Activated T-cell treated with anti-CD3 and anti-CD28 coated beads for 4 hours (primary cell): ENCODE data around the gene HOXA6.

Experiments used
- DNase-seq: peaks from one replicate; pipeline ENCODE4 v3.0.0-alpha.2; 2020

The HOXA6 gene

GRCh38 chr7:27149842-27150567 is 2.4 kb upstream of the HOXA6 start:
- no peak for DNase-seq

- DNase-seq = no peak
Observed at GRCh38 chr7:27148756-27149641, 1.4 kb upstream of the HOXA6 start.

- DNase-seq = no peak
Observed at GRCh38 chr7:27148031-27148755, 619 bp upstream of the HOXA6 start.

GRCh38 chr7:27146491-27147198 is 929 bp downstream of the HOXA6 start:
- no peak for DNase-seq

GRCh38 chr7:27145914-27146412 is 1.6 kb downstream of the HOXA6 start:
- DNase-seq = no peak

- no peak for DNase-seq
Observed at GRCh38 chr7:27145165-27145913, 2.2 kb downstream of the HOXA6 start.

GRCh38 chr7:27144781-27145164 is 2.8 kb downstream of the HOXA6 start:
- DNase-seq = no peak

GRCh38 chr7:27143950-27144780 is 3.4 kb downstream of the HOXA6 start:
- DNase-seq = no peak

- DNase-seq = no peak
Observed at GRCh38 chr7:27143023-27143949, 4.3 kb downstream of the HOXA6 start, which contains the start of gene HOXA5. Gene HOXA5, minus strand, starts transcription at chr7:27143681. Its CDS starts 74 bp downstream, at chr7:27143607.

- DNase-seq = no peak
Observed at GRCh38 chr7:27142580-27143022, 5.0 kb downstream of the HOXA6 start.

GRCh38 chr7:27141923-27142579 is 5.5 kb downstream of the HOXA6 start:
- DNase-seq = no peak

- DNase-seq = no peak
Observed at GRCh38 chr7:27141137-27141922, 6.2 kb downstream of the HOXA6 start.

- no peak for DNase-seq
Observed at GRCh38 chr7:27140126-27140857, 7.3 kb downstream of the HOXA6 start.

- no peak for DNase-seq
Observed at GRCh38 chr7:27139334-27140125, 8.0 kb downstream of the HOXA6 start.

- no peak for DNase-seq
Observed at GRCh38 chr7:27138985-27139333, 8.6 kb downstream of the HOXA6 start.

GRCh38 chr7:27138472-27138871 is 9.1 kb downstream of the HOXA6 start:
- no peak for DNase-seq
